Ishikawa (cell line): ENCODE results near the gene MYL7.

Source experiments
- CEBPB ChIP-seq: IDR thresholded peaks from 2 replicates; pipeline ENCODE4 v1.6.1; 2012
- CREB1 ChIP-seq: IDR thresholded peaks from 2 replicates; pipeline ENCODE4 v1.6.1; 2012; ENCODE audit warnings: low read depth
- EGR1 ChIP-seq: IDR thresholded peaks from 2 replicates; pipeline ENCODE4 v1.6.1; 2012
- EP300 ChIP-seq: IDR thresholded peaks from 2 replicates; pipeline ENCODE4 v1.6.1; 2012; ENCODE audit warnings: borderline replicate concordance
- NFIC ChIP-seq: IDR thresholded peaks from 2 replicates; pipeline ENCODE4 v1.6.1; 2012
- RAD21 ChIP-seq: IDR thresholded peaks from 2 replicates; pipeline ENCODE4 v1.6.1; 2012; ENCODE audit warnings: low read depth
- TF ChIP-seq, protein P1 (sequence below): IDR thresholded peaks from 2 replicates; pipeline ENCODE4 v1.6.1; 2012

DNA sequence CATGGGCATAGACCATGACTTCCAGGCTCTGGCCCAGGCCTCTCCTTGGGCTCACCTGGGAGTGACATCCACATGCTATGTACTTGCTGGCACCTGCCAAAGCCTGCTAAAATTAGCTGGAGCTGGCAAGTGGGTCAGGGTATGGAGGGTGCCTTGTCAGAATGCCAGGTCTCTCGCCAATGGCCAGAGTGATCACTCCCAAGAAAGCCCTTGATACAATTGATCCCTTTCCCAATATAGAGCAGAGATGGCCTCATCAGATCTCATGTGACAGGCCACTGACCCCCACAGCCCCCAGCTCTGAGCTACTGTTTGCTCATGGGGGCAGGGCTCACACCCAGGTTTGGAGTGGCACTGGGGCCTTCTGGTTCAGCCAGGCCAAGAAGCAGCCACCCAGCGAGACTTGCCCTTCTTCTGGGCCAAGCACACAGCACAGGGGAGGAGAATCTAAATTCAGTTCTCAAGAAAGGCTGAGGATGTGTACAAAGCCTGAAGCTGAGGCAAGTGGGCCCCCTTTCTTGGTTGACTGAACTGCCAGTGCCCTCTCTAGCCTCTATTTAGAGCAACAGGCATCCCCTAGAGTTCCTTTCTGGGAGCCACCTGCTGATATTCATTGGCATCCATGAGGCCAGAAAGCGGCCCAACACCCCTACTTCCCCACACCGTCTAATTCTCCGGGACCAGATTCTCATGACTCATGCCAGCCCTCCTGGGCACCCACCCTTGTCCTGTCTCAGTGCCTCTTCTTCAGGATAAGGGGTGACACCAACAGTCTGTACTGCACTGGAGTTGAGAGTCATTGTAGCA, 18.9 kb upstream of the MYL7 start:
- TF ChIP-seq, protein P1, sequence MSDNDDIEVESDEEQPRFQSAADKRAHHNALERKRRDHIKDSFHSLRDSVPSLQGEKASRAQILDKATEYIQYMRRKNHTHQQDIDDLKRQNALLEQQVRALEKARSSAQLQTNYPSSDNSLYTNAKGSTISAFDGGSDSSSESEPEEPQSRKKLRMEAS = no peak
- TF ChIP-seq CREB1 = no peak
- no peak for TF ChIP-seq NFIC
- TF ChIP-seq EGR1 = no peak
- no peak for TF ChIP-seq CEBPB
- TF ChIP-seq RAD21 = no peak
- TF ChIP-seq EP300 = no peak
